ENCODE data around the gene GET4. TPM values are rescaled to one million over a fixed set of nuclear protein-coding genes. Genes with fewer than 3 reads are reported as not detected.

The GET4 gene
- total RNA-seq, 6 experiments from 2014 or later = 21.3 to 26.3 (median 25.5) TPM

DNA sequence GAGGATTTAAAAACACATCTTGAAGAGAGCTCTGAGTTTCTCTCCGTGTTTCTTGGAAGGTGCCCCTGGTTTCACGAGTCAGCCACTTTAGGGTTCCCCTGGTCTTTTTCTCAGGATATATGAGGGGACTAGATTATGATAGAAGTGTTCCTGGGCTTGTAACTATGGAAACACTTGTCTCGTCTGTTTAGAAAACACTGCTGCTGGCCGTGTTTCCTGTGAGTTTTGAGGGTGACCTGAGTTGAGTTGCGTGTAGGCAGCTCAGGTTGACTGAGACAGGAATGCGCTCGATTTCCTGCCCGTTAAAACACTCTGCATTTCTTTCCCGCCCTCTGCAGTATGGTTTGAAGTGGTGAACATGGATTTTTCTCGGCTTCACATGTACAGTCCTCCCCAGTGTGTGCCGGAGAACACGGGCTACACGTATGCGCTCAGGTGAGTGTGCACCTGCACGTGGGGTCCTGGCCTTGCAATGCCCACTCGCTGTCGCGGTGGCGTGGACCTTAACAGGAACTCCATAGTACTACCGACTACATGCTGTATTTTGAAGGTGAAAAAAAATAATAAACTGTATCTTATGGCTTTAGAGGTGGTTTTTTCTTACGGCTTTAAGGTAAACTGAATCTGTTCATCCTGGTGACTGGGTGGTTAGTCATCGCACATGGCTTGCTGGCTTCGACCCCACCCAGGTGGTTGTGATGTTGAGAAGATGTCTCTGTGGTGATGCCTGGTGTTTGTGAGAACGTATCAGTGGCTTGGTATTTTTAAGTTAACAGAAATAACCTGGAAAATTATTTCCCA lies 44.0 kb upstream of the GET4 start, which contains the start of gene SUN1:
TSS of gene SUN1 (plus strand) at position 310 of the 801 bp plus-strand sequence. CDS start at position 359, 49 bp downstream.
- peak; percentile 70 for DNase-seq
- Mint-ChIP-seq H3K4me3 (peak within 1 kb of the TSS; percentile 84), H3K4me1 (ENCODE audit: low read depth) (peaks cover 44% of the 10 kb centered on the region), H3K27ac (peak within 1 kb of the TSS; percentile 98), H3K27me3 (ENCODE audit: insufficient read depth) (peaks cover 2% of the 10 kb centered on the region), H3K36me3 (ENCODE audit: low read depth) (peaks cover 13% of the 10 kb centered on the region), H3K9me3 (no peaks in the 10 kb centered on the region)
- TF ChIP-seq CTCF (IDR thresholded peaks at IDR 0.05) = no peak

DNA sequence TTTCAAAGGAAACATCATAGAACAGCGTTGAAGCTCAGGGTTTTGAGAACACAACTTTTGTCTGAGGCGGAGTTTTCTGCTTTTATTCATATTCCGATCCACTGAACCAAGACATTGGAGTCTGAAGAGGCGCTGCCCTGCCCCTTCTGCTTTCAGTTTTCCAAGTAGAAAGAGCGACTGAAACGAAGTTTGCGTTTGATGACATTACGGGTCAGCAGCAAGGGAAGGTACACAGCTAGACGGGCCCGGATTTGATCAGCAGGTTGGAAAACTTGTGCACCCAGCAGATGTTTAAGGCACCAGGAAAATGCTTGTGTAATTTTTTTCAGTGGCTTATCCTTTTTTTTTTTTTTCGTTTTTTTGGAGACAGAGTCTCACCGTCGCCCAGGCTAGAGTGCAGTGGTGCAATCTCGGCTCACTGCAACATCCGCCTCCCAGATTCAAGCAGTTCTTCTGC lies 43.4 kb upstream of the GET4 start:
- H3K4me1 Mint-ChIP-seq (ENCODE audit: low read depth) = peaks cover 44% of the 10 kb centered on the region
- H3K9me3 Mint-ChIP-seq = no peaks in the 10 kb centered on the region
- H3K27ac Mint-ChIP-seq = peak overlapping the region; percentile 98
- H3K36me3 Mint-ChIP-seq (ENCODE audit: low read depth) = peaks cover 13% of the 10 kb centered on the region
- no peak for TF ChIP-seq CTCF (IDR thresholded peaks at IDR 0.05)
- peak overlapping the region; percentile 84 for H3K4me3 Mint-ChIP-seq
- no peak for DNase-seq
- peaks cover 2% of the 10 kb centered on the region for H3K27me3 Mint-ChIP-seq (ENCODE audit: insufficient read depth)

DNA sequence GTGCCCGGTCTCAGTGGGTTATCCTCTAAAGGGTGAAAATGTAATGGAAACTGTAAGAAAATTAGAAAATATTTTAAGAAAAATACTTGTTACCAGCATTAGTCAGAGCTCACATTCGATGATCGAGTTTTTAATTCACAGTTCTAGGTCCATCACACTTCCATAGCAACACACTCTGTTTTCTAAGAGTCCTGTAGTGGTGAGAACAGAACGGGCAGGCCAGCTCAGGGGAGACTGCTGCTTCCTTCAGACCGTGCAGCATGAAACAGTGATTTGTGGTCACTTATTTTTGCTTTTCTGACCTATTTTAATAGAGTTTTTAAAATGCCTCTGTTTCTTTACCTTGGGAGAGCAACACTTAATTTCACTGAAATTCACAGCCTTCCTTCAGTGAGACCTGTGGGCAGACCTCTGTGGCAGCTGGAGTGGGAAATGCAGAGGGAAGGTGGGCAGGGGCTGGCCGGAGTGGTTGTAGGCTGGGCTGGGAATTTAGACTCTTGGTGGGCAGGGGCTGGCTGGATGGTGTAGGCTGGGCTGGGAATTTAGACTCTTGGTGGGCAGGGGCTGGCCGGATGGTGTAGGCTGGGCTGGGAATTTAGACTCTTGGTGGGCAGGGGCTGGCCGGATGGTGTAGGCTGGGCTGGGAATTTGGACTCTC lies 42.6 kb upstream of the GET4 start:
- peaks cover 13% of the 10 kb centered on the region for H3K36me3 Mint-ChIP-seq (ENCODE audit: low read depth)
- no peak for TF ChIP-seq CTCF (IDR thresholded peaks at IDR 0.05)
- DNase-seq = no peak
- no peak overlapping the region for H3K4me3 Mint-ChIP-seq
- peaks cover 44% of the 10 kb centered on the region for H3K4me1 Mint-ChIP-seq (ENCODE audit: low read depth)
- H3K27me3 Mint-ChIP-seq (ENCODE audit: insufficient read depth) = peaks cover 2% of the 10 kb centered on the region
- peak overlapping the region; percentile 98 for H3K27ac Mint-ChIP-seq
- no peaks in the 10 kb centered on the region for H3K9me3 Mint-ChIP-seq

GRCh38 chr7:834277-834676 lies 42.1 kb upstream of the GET4 start:
- Mint-ChIP-seq H3K36me3 (ENCODE audit: low read depth) (peaks cover 13% of the 10 kb centered on the region), H3K9me3 (no peaks in the 10 kb centered on the region), H3K4me1 (ENCODE audit: low read depth) (peaks cover 44% of the 10 kb centered on the region), H3K27ac (peak overlapping the region; percentile 98), H3K4me3 (no peak overlapping the region), H3K27me3 (ENCODE audit: insufficient read depth) (peaks cover 2% of the 10 kb centered on the region)
- no peak for TF ChIP-seq CTCF (IDR thresholded peaks at IDR 0.05)
- DNase-seq = no peak

DNA sequence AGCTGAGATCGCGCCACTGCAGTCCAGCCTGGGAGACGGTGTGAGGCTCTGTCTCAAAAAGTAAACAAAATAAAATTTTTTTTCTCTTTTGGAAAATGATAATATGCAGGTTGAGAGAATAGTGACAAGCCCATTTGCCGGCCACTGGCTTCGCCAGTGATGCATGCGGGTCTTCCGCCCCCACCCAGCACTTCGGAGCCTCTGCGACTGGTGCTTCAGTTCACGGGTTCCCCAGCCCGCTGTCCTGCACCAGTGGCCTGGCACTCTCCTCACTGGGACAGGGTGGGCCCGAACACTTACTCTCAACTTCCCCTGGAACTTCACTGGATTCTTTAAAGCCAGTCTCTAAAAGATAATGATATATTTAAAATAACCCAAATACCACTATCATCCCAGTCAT lies 41.3 kb upstream of the GET4 start:
- Mint-ChIP-seq H3K9me3 (no peaks in the 10 kb centered on the region), H3K27ac (no peak overlapping the region), H3K36me3 (ENCODE audit: low read depth) (peaks cover 17% of the 10 kb centered on the region), H3K4me3 (no peak overlapping the region), H3K4me1 (ENCODE audit: low read depth) (peaks cover 44% of the 10 kb centered on the region), H3K27me3 (ENCODE audit: insufficient read depth) (peaks cover 2% of the 10 kb centered on the region)
- no peak for TF ChIP-seq CTCF (IDR thresholded peaks at IDR 0.05)
- DNase-seq = no peak

Measured in HFFc6 (cell line).